Measurements from ENCODE around the gene KRTCAP2.

The KRTCAP2 gene

GRCh38 chr1:155135415-155136028 lies 37.6 kb downstream of the KRTCAP2 start, which contains the start of gene SLC50A1:
Gene SLC50A1 (plus strand): TSS chr1:155135852. CDS start chr1:155135912, 60 bp downstream.
- DNase-seq (ENCODE audit: low spot score): peak; percentile 95
- no peak for FAIRE-seq

GRCh38 chr1:155134880-155135414 lies 38.2 kb downstream of the KRTCAP2 start:
- peak; percentile 58 for FAIRE-seq

GRCh38 chr1:155134322-155134721 lies 38.8 kb downstream of the KRTCAP2 start:
- FAIRE-seq: no peak

More at GRCh38 chr1:155134880-155135414, 38.2 kb downstream of the KRTCAP2 start:
- peak; percentile 90 for DNase-seq (ENCODE audit: low spot score)

GRCh38 chr1:155133799-155134281 lies 39.3 kb downstream of the KRTCAP2 start:
- FAIRE-seq (no peak), DNase-seq (ENCODE audit: low spot score) (no peak)

More at GRCh38 chr1:155134322-155134721, 38.8 kb downstream of the KRTCAP2 start:
- no peak for DNase-seq (ENCODE audit: low spot score)

GRCh38 chr1:155131856-155132255 lies 41.2 kb downstream of the KRTCAP2 start:
- FAIRE-seq: no peak
- no peak for DNase-seq (ENCODE audit: low spot score)

GRCh38 chr1:155131285-155131684 lies 41.8 kb downstream of the KRTCAP2 start:
- FAIRE-seq (no peak), DNase-seq (ENCODE audit: low spot score) (no peak)

- no peak for FAIRE-seq
- DNase-seq (ENCODE audit: low spot score): no peak
Observed at GRCh38 chr1:155130272-155131006, 42.7 kb downstream of the KRTCAP2 start.

GRCh38 chr1:155128755-155129473 lies 44.2 kb downstream of the KRTCAP2 start:
- FAIRE-seq: no peak
- no peak for DNase-seq (ENCODE audit: low spot score)

- FAIRE-seq (no peak), DNase-seq (ENCODE audit: low spot score) (no peak)
Observed at GRCh38 chr1:155127967-155128754, 44.9 kb downstream of the KRTCAP2 start.

GRCh38 chr1:155127105-155127966 lies 45.8 kb downstream of the KRTCAP2 start, which contains the start of gene EFNA1:
Gene EFNA1 (plus strand): TSS chr1:155127876. CDS start chr1:155127978, 102 bp downstream.
- DNase-seq (ENCODE audit: low spot score): peak; percentile 77

GRCh38 chr1:155126556-155127104 lies 46.5 kb downstream of the KRTCAP2 start:
- DNase-seq (ENCODE audit: low spot score) (no peak), FAIRE-seq (no peak)

More at GRCh38 chr1:155127105-155127966, 45.8 kb downstream of the KRTCAP2 start, which contains the start of gene EFNA1:
- no peak for FAIRE-seq

GRCh38 chr1:155125946-155126555 lies 47.1 kb downstream of the KRTCAP2 start:
- FAIRE-seq: no peak
- no peak for DNase-seq (ENCODE audit: low spot score)

- FAIRE-seq (no peak), DNase-seq (ENCODE audit: low spot score) (no peak)
Observed at GRCh38 chr1:155125511-155125945, 47.6 kb downstream of the KRTCAP2 start.

- DNase-seq (ENCODE audit: low spot score) (peak; percentile 35), FAIRE-seq (no peak)
Observed at GRCh38 chr1:155124503-155125463, 48.3 kb downstream of the KRTCAP2 start.

- FAIRE-seq: no peak
- no peak for DNase-seq (ENCODE audit: low spot score)
Observed at GRCh38 chr1:155123801-155124200, 49.3 kb downstream of the KRTCAP2 start.

GRCh38 chr1:155122308-155122707 lies 50.8 kb downstream of the KRTCAP2 start:
- DNase-seq (ENCODE audit: low spot score): no peak
- no peak for FAIRE-seq

GRCh38 chr1:155121249-155121648 lies 51.9 kb downstream of the KRTCAP2 start:
- FAIRE-seq (no peak), DNase-seq (ENCODE audit: low spot score) (no peak)

GRCh38 chr1:155120253-155120652 lies 52.9 kb downstream of the KRTCAP2 start:
- no peak for FAIRE-seq

More at GRCh38 chr1:155120253-155120652, 52.9 kb downstream of the KRTCAP2 start:
- no peak for DNase-seq (ENCODE audit: low spot score)
